ENCODE results near the gene SP3.

Gene SP3

DNA sequence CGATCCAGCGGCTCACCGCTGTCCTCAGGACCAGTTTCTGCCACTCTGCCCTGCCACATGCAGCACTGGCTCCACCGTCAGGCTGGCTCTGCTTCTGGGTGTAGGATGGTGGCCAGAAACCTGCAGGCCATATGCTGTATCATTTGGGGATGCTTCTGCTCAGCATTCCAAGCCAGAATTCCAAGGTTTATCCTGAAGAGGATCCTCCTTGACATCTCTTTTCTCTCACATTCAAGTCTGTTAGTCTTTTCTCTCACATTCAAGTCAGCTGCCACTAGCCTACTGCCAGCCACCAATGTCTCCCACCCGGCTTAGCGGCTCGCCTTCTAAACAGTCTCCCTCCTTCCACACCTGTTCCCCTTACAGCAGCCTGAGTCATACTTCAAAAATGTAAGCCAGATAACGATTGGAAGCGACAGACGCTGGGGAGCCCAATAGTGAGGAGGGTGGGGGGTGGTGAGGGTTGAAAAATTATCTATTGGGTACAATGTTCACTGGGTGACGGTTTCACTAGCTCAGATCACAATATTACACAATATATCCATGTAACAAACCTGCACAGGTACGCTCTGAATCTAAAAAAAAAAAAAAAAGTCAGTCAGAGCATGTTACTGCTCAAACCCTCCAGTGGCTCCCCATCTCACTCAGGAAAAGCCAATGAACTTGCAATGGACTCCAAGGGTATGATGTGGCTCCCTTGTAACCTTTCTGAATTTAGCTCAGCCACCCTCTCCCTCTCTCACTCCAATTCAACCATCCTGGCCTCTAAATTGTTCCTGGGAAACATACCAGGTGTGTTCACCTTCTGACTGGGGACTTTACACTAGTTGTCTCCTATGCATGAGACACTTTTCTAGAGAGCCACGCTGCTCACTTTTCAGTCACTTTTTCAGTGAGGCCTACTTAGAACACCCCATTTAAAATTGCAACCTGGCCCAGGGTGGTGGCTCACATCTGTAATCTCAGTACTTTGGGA is 38.8 kb upstream of the SP3 start:
- no peak for TF ChIP-seq GATA2 (IDR thresholded peaks at IDR 0.05; ENCODE audit: low read depth, low read length)
- TF ChIP-seq GATA3 (IDR thresholded peaks at IDR 0.05; ENCODE audit: low read depth, low read length), result no peak

DNA sequence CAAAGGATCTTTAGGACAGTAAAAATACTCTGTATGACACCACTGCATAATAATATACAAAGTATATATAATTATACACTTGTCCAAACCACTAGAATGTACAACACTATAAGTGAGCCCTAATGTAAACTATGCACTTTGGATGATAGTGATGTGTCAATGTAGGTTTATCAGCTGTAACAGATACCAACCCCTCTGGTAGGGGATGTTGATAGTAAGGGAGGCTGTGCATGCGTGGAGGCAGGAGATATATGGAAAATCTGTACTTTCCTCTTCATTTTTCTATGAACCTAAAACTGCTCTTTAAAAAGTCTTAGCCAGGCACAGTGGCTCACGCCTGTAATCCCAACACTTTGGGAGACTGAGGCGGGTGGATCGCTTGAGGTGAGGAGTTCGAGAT is 37.5 kb upstream of the SP3 start:
- TF ChIP-seq GATA3 (IDR thresholded peaks at IDR 0.05; ENCODE audit: low read depth, low read length) (no peak), GATA2 (IDR thresholded peaks at IDR 0.05; ENCODE audit: low read depth, low read length) (no peak)

- TF ChIP-seq GATA3 (IDR thresholded peaks at IDR 0.05; ENCODE audit: low read depth, low read length) (no peak), GATA2 (IDR thresholded peaks at IDR 0.05; ENCODE audit: low read depth, low read length) (no peak)
Observed at GRCh38 chr2:174001107-174001506, 35.9 kb upstream of the SP3 start.

DNA sequence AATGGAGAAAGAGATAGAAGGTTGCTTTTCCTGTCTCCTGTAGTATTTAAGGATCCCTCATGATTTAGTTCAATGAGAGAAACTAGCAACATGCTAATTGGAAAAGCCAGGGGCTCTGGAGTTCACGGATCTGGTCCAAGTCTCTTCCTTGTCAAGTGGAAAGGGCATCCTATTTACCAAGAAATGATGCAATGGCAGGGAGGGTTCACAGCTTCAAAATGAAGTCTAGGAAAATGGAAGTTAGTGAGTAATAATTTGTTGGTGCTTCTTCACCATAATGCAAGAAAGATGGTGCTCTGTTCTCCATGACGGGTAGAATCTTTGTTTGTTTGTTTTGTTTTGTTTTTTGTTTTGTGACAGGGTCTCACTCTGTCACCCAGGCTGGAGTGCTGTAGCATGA is 34.6 kb upstream of the SP3 start:
- no peak for TF ChIP-seq GATA3 (IDR thresholded peaks at IDR 0.05; ENCODE audit: low read depth, low read length)
- TF ChIP-seq GATA2 (IDR thresholded peaks at IDR 0.05; ENCODE audit: low read depth, low read length), result no peak

- no peak for TF ChIP-seq GATA2 (IDR thresholded peaks at IDR 0.05; ENCODE audit: low read depth, low read length)
Observed at GRCh38 chr2:173999272-173999671, 34.1 kb upstream of the SP3 start.

DNA sequence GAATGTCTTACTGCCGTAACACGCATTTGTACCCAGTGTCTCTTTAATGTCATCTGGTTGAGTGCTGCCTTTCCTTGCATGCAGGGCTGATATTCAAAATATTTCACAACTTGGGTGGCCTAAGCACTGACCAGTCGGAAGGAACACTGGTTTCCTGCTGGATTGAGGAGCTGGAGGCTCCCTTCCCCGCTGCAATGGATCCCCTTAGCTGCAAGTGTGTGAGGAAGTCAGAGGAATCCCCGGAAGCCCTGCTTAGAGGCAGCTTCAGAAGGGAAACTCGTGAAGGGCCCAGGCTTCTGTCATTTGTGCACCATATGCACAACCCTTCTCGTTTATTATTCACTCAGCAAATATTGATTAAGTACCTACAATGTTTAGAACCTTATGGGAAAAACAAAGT is 33.2 kb upstream of the SP3 start:
- no peak for TF ChIP-seq GATA3 (IDR thresholded peaks at IDR 0.05; ENCODE audit: low read depth, low read length)
- no peak for TF ChIP-seq GATA2 (IDR thresholded peaks at IDR 0.05; ENCODE audit: low read depth, low read length)

DNA sequence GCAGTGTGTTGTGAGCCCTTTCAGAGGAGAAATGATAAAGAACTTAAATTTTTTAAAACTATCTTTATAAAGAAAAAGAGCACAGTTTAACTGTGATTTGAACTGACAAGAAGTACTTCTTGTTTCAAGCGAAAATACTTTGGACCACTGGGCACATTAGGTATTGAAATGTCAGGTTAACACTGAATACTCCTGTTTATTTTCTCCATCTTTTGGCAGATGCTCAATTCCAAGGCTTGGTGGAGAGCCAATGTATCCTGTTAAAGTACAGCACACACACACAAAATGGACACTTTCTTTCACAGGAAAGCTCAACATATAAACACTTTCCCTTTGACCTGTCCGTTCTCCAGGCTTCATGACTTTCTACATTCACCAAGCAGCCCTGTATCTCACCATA is 32.6 kb upstream of the SP3 start:
- no peak for TF ChIP-seq GATA2 (IDR thresholded peaks at IDR 0.05; ENCODE audit: low read depth, low read length)
- no peak for TF ChIP-seq GATA3 (IDR thresholded peaks at IDR 0.05; ENCODE audit: low read depth, low read length)

- TF ChIP-seq GATA2 (IDR thresholded peaks at IDR 0.05; ENCODE audit: low read depth, low read length), result no peak
- no peak for TF ChIP-seq GATA3 (IDR thresholded peaks at IDR 0.05; ENCODE audit: low read depth, low read length)
Observed at GRCh38 chr2:173997269-173997668, 32.1 kb upstream of the SP3 start.

DNA sequence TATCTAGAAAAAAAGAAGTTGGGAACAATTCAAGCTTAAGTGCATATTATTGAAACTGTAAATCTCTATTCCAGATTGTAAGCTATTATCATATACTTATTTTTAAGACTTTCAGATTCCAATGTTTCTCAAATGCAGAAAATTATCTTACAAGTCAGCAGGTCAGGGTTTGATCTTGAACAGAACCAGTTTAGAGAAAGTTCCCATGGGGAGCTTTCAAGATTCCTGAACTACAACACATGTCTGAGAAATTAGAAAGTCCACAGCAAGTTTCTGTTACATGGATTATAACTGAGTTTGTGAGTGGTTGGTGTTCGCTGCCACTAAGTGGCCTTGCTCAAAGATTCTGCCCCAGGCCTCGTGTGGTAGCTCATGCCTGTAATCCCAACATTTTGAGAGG is 31.6 kb upstream of the SP3 start:
- no peak for TF ChIP-seq GATA3 (IDR thresholded peaks at IDR 0.05; ENCODE audit: low read depth, low read length)
- no peak for TF ChIP-seq GATA2 (IDR thresholded peaks at IDR 0.05; ENCODE audit: low read depth, low read length)

DNA sequence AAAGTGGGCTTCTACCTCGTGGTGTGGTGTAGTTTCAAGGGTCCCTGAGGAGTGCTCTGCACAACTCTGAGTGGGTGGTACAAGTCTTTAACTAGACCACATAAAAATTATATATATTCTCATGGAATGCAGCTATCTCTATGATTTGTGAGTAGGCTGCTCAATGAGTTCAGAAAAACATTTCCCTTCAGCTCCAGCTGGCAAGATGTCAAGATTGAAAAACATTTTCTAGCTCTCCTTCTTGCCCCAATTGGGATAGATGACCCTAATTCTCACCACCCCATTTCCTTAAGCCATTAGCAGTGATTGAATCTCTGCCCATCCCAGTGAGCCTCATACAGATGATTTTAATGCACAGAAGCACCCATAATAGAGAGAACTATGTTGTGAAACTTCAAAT is 28.3 kb upstream of the SP3 start:
- no peak for TF ChIP-seq GATA3 (IDR thresholded peaks at IDR 0.05; ENCODE audit: low read depth, low read length)
- TF ChIP-seq GATA2 (IDR thresholded peaks at IDR 0.05; ENCODE audit: low read depth, low read length), result no peak

DNA sequence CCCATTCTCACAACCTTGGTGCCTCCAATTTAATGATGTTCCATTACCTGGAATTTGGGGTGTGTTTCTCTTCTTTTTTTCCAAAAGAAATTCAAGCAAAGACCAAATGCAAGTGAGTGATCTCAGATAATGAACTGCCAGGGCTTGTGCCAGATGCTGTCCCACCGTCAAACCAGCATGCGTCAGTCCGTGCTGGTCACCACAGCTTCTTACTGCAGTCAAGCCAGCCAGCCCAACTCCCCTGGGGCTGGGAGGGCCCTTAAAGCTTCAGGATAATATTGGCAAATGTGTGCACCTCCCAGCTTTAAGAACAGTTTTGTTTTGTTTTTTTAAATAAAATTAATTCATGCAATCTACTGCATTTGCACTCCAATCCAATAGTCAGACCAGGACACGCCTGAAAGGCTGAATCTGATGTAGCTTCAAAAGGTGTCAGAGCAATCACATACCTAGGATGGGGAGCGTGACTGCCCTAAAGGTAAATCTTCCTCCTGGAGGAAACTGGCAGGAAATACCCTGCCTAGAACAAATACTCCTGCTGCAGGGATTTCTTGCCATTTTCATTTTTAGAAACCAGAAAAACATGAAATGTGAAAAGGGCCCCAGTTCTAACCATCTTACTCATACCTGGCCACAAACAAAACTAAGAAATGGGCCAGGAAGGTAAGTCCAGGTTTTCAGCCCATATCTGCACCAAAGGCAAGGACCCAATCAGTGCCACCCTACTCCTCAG is 26.8 kb upstream of the SP3 start:
- TF ChIP-seq GATA3 (IDR thresholded peaks at IDR 0.05; ENCODE audit: low read depth, low read length) (no peak), GATA2 (IDR thresholded peaks at IDR 0.05; ENCODE audit: low read depth, low read length) (no peak)

DNA sequence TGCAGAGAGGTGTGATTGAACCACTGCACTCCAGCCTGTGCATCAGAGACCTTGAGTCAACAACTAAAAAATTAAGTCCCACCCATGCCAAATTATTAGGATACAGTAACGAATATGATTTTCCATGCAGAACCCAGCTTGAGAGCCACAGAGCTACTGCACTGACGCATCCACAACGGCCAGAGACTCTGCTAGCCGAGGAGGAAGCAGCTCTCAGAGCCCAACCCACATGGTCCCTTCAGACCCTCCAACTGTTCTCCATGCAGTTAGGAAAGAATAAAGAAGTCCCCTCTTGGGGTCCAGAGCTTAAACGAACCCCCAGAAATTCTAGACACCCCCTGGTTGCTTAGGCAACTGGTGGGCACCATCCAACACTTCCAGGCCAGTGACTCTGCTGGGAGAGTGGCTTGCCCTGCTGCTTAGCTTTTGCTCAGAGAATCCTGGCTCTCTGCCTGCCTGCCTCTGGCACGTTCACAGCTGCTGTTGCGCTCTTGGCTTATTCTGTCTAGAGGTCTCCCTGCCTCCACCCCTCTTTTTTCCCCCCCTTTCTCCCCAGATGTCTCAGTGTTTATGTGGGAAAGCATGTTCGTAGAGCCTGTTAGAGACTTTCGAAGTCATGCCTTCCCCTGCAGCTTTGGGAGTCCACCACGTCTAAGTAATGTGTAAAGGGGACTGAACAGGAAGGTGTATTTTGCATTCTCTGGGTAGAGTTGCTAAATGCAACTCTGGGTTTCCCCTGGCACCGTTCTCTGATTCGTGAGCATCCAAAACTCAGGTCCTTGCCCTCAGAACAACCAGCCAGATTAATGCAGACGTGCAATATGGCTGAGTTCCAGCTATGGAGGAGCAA is 26.0 kb upstream of the SP3 start:
- TF ChIP-seq GATA3 (IDR thresholded peaks at IDR 0.05; ENCODE audit: low read depth, low read length) (no peak), GATA2 (IDR thresholded peaks at IDR 0.05; ENCODE audit: low read depth, low read length) (no peak)

- TF ChIP-seq GATA3 (IDR thresholded peaks at IDR 0.05; ENCODE audit: low read depth, low read length) (no peak), GATA2 (IDR thresholded peaks at IDR 0.05; ENCODE audit: low read depth, low read length) (no peak)
Observed at GRCh38 chr2:173990245-173990644, 25.1 kb upstream of the SP3 start.

DNA sequence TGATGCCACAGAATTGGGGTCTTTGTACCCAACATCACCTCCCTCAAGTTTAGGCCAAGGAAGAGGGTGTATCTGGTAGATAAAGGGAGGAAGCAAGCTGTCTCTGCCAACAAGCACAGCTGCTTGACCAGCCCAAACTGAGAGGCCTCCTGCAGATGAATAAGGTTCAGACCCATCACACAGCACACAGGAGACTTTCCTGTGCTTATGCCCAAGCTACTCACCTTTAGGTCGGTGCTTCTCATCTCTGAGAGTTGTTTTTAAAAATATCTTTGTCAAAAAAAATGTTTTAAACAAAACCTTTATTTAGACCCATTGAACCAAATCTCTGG is 24.7 kb upstream of the SP3 start:
- no peak for TF ChIP-seq GATA2 (IDR thresholded peaks at IDR 0.05; ENCODE audit: low read depth, low read length)
- TF ChIP-seq GATA3 (IDR thresholded peaks at IDR 0.05; ENCODE audit: low read depth, low read length), result no peak

Measured in SH-SY5Y (cell line).